GM23338 (cell line): ENCODE results near the gene REEP1. TPM values are rescaled to one million over a fixed set of nuclear protein-coding genes. Genes with fewer than 3 reads are reported as not detected.

Source experiments
- ATAC-seq: fragments of 200-7000 bp; cut with Tn5 transposase; 3 replicates; pipeline ENCODE4 v1.9.1; 2020
- DNase-seq: peaks from one replicate; pipeline ENCODE4 v3.0.0-alpha.2; 2015; ENCODE audit warnings: low spot score
- H2AFZ ChIP-seq: fragments of 200-600 bp; sonication (generic); 2 replicates; pipeline ENCODE4 v1.8.0; 2016; ENCODE audit warnings: antibody characterized with exemption, mild to moderate bottlenecking, moderate library complexity
- H3F3A ChIP-seq: fragments of 200-600 bp; sonication (generic); replicated peaks from 2 replicates; pipeline ENCODE4 v1.8.0; 2017; ENCODE audit warnings: antibody characterized with exemption, mixed run types, low read depth
- H3K27ac ChIP-seq: fragments of 200-600 bp; sonication (generic); 2 replicates; pipeline ENCODE4 v1.6.1; 2016; ENCODE audit warnings: low read depth
- H3K27me3 ChIP-seq: fragments of 200-600 bp; sonication (generic); 2 replicates; pipeline ENCODE4 v1.8.0; 2016; ENCODE audit warnings: mild to moderate bottlenecking, mixed run types, moderate library complexity; ENCODE audit not compliant: insufficient read depth
- H3K36me3 ChIP-seq: fragments of 200-600 bp; sonication (generic); 2 replicates; pipeline ENCODE4 v1.8.0; 2016; ENCODE audit warnings: mild to moderate bottlenecking; ENCODE audit not compliant: insufficient read depth
- H3K4me1 ChIP-seq: fragments of 200-600 bp; sonication (generic); 2 replicates; pipeline ENCODE4 v1.8.0; 2016; ENCODE audit warnings: mild to moderate bottlenecking, moderate library complexity; ENCODE audit not compliant: insufficient read depth
- H3K4me2 ChIP-seq: fragments of 200-600 bp; sonication (generic); 2 replicates; pipeline ENCODE4 v1.7.1; 2017; ENCODE audit warnings: mixed run types
- H3K4me3 ChIP-seq: fragments of 200-600 bp; sonication (generic); 2 replicates; pipeline ENCODE4 v1.6.1; 2016; ENCODE audit warnings: mixed run types
- H3K79me2 ChIP-seq: fragments of 200-600 bp; sonication (generic); replicated peaks from 2 replicates; pipeline ENCODE4 v1.8.0; 2017; ENCODE audit warnings: mild to moderate bottlenecking; ENCODE audit not compliant: insufficient read depth
- H3K9me2 ChIP-seq: fragments of 200-600 bp; sonication (generic); 2 replicates; pipeline ENCODE4 v1.8.0; 2017; ENCODE audit not compliant: insufficient read depth
- H4K20me1 ChIP-seq: fragments of 200-600 bp; sonication (generic); replicated peaks from 2 replicates; pipeline ENCODE4 v1.8.0; 2017; ENCODE audit warnings: mild to moderate bottlenecking; ENCODE audit not compliant: insufficient read depth
- H3K27ac Mint-ChIP-seq: 2 replicates; pipeline ENCODE4 v1.8.0; 2020; ENCODE audit warnings: inconsistent platforms, mild to moderate bottlenecking, moderate library complexity, mixed read lengths
- H3K27me3 Mint-ChIP-seq: 3 replicates; pipeline ENCODE4 v1.8.0; 2022; ENCODE audit warnings: low read depth, mild to moderate bottlenecking, moderate library complexity, mixed read lengths, inconsistent platforms; ENCODE audit not compliant: insufficient read depth, poor library complexity
- H3K36me3 Mint-ChIP-seq: 3 replicates; pipeline ENCODE4 v1.8.0; 2021; ENCODE audit warnings: low read depth, mild to moderate bottlenecking, inconsistent platforms, moderate library complexity, mixed read lengths
- H3K4me1 Mint-ChIP-seq: 3 replicates; pipeline ENCODE4 v1.8.0; 2020; ENCODE audit warnings: mild to moderate bottlenecking, inconsistent platforms, mixed read lengths
- H3K4me3 Mint-ChIP-seq: 3 replicates; pipeline ENCODE4 v1.8.0; 2021; ENCODE audit warnings: moderate library complexity, mild to moderate bottlenecking, inconsistent platforms, mixed read lengths
- H3K9me3 Mint-ChIP-seq: 3 replicates; pipeline ENCODE4 v1.8.0; 2020; ENCODE audit warnings: moderate library complexity, mild to moderate bottlenecking, inconsistent platforms, mixed read lengths
- CREB1 ChIP-seq: fragments of 250-450 bp; sonication (Bioruptor Pico); IDR thresholded peaks from 2 replicates; pipeline ENCODE4 v1.5.0; 2020; ENCODE audit warnings: low read depth, mild to moderate bottlenecking, moderate library complexity
- CTCF ChIP-seq, 2 experiments: fragments of 200-600 bp in 1 of 2; sonication (generic) in 1 of 2; conservative IDR thresholded peaks; 2 replicates each; pipeline versions ENCODE4 v1.5.1 to v1.6.1; 2016 to 2017; ENCODE audit warnings: antibody characterized with exemption in 2 of 2, low read depth in 2 of 2, mild to moderate bottlenecking in 2 of 2, moderate library complexity in 1 of 2
- ETS1 ChIP-seq: IDR thresholded peaks from 2 replicates; pipeline ENCODE4 v1.6.1; 2016; ENCODE audit warnings: antibody characterized with exemption
- EZH2 ChIP-seq: fragments of 200-600 bp; sonication (generic); IDR thresholded peaks from one replicate; pipeline ENCODE4 v1.8.0; 2017; ENCODE audit warnings: antibody characterized with exemption, mild to moderate bottlenecking, low read depth; ENCODE audit not compliant: unreplicated experiment
- EZH2phosphoT487 ChIP-seq: fragments of 200-600 bp; sonication (generic); IDR thresholded peaks from one replicate; pipeline ENCODE4 v1.8.1; 2018; ENCODE audit warnings: antibody characterized with exemption; ENCODE audit not compliant: unreplicated experiment
- JUNB ChIP-seq: IDR thresholded peaks from one replicate; pipeline ENCODE4 v1.6.1; 2016; ENCODE audit warnings: antibody characterized with exemption; ENCODE audit not compliant: unreplicated experiment
- NANOG ChIP-seq: IDR thresholded peaks from 2 replicates; pipeline ENCODE4 v1.6.1; 2016; ENCODE audit warnings: antibody characterized with exemption, borderline replicate concordance
- POLR2AphosphoS5 ChIP-seq: IDR thresholded peaks from 2 replicates; pipeline ENCODE4 v1.6.1; 2016; ENCODE audit warnings: antibody characterized with exemption, low read depth
- REST ChIP-seq: IDR thresholded peaks from one replicate; pipeline ENCODE4 v1.6.1; 2018; ENCODE audit warnings: antibody characterized with exemption; ENCODE audit not compliant: unreplicated experiment
- STAT1 ChIP-seq: IDR thresholded peaks from one replicate; pipeline ENCODE4 v1.6.1; 2016; ENCODE audit warnings: antibody characterized with exemption; ENCODE audit not compliant: unreplicated experiment
- ZNF114 ChIP-seq: fragments of 250-450 bp; sonication (Bioruptor Pico); IDR thresholded peaks from 2 replicates; pipeline ENCODE4 v1.5.0; 2020; ENCODE audit warnings: mild to moderate bottlenecking, moderate library complexity
- ZNF331 ChIP-seq: fragments of 250-450 bp; sonication (Bioruptor Pico); IDR thresholded peaks from 2 replicates; pipeline ENCODE4 v1.5.0; 2020; ENCODE audit warnings: low read depth, mild to moderate bottlenecking, moderate library complexity
- polyA plus RNA-seq: library from polyadenylated mRNA; unstranded; fragments of >200 nt; fragmentation: Nextera tagmentation; extraction: Ambion mirVana; gene quantifications from 2 replicates; pipeline ENCODE4 v1.2.1, GENCODE V29; 2016
- total RNA-seq: library from RNA; depleted of rRNA; stranded (reverse); fragments of >200 nt; shearing (Covaris generic); gene quantifications from 2 replicates; pipeline ENCODE4 v1.2.3, GENCODE V29; 2014

REEP1 gene
- total and polyA plus RNA-seq, 2 experiments from 2014 or later: 1.6 to 1.8 TPM

- TF ChIP-seq REST (no peak), ZNF114 (CRISPR knock-in tag) (no peak), JUNB (no peak), STAT1 (no peak), POLR2AphosphoS5 (no peak), NANOG (no peak), EZH2 (no peak), CREB1 (CRISPR knock-in tag) (no peak), EZH2phosphoT487 (no peak), ZNF331 (no peak), ETS1 (no peak), CTCF (conservative IDR thresholded peaks at IDR 0.05; ENCODE audit: low read depth in 2 of 2) (no peak)
Measured at GRCh38 chr2:86360776-86361175, 23.4 kb upstream of the REEP1 start (continued).

GRCh38 chr2:86358957-86359356, 21.5 kb upstream of the REEP1 start:
- Histone ChIP-seq H3K79me2 (no peaks in the 10 kb centered on the region), H3K4me1 (peaks cover 8% of the 10 kb centered on the region; the same call in 1 of the 2 replicates), H3K9me2 (no peaks in the 10 kb centered on the region), H3K4me3 (no peak overlapping the region), H3K27ac (no peak overlapping the region), H3K4me2 (no peak overlapping the region), H3K36me3 (no peaks in the 10 kb centered on the region), H2AFZ (no peak overlapping the region), H4K20me1 (no peaks in the 10 kb centered on the region), H3K27me3 (no peaks in the 10 kb centered on the region), H3F3A (no peaks in the 10 kb centered on the region)
- H3K9me3 Mint-ChIP-seq: no peaks in the 10 kb centered on the region
- ATAC-seq (no peak), DNase-seq (no peak)
- H3K27ac Mint-ChIP-seq: no peak overlapping the region
- H3K36me3 Mint-ChIP-seq: no peaks in the 10 kb centered on the region
- no peak overlapping the region for H3K4me3 Mint-ChIP-seq
- no peaks in the 10 kb centered on the region for H3K27me3 Mint-ChIP-seq
- peaks cover 11% of the 10 kb centered on the region; the same call in 2 of the 3 replicates for H3K4me1 Mint-ChIP-seq
- TF ChIP-seq EZH2phosphoT487 (no peak), CREB1 (CRISPR knock-in tag) (no peak), REST (no peak), ZNF114 (CRISPR knock-in tag) (no peak), POLR2AphosphoS5 (no peak), JUNB (no peak), ETS1 (no peak), CTCF (conservative IDR thresholded peaks at IDR 0.05; ENCODE audit: low read depth in 2 of 2) (no peak), ZNF331 (no peak), STAT1 (no peak), NANOG (no peak), EZH2 (no peak)
